ENCODE data around the gene MAGEB1.

The MAGEB1 gene
- 0 reads per million in 9 experiments for total RNA-seq

- no peaks in the 10 kb centered on the region for H3K36me3 Mint-ChIP-seq (ENCODE audit: insufficient read depth)
- DNase-seq (no peak), ATAC-seq (replicated peaks) (no peak)
- no peaks in the 10 kb centered on the region for H3K27me3 Mint-ChIP-seq
- H3K9me3 Mint-ChIP-seq = peaks cover 0 to 3% of the 10 kb centered on the region in 2 donors
- no peak within 1 kb of the TSS for H3K27ac Mint-ChIP-seq
- no peaks in the 10 kb centered on the region for H3K4me1 Mint-ChIP-seq (ENCODE audit: low read depth in 2 of 2)
- no peak within 1 kb of the TSS for H3K4me3 Mint-ChIP-seq
Observed at GRCh38 chrX:30246769-30247489, at the start of gene MAGEB1. Gene MAGEB1, plus strand, starts transcription at chrX:30247146. Its CDS starts 3,348 bp downstream, at chrX:30250494.

- no peak for ATAC-seq (replicated peaks)
- H3K4me3 Mint-ChIP-seq = no peak overlapping the region
- DNase-seq = no peak
- no peaks in the 10 kb centered on the region for H3K36me3 Mint-ChIP-seq (ENCODE audit: insufficient read depth)
- peaks cover 0 to 8% of the 10 kb centered on the region in 2 donors for H3K9me3 Mint-ChIP-seq
- H3K4me1 Mint-ChIP-seq (ENCODE audit: low read depth in 2 of 2) = no peaks in the 10 kb centered on the region
- no peak overlapping the region for H3K27ac Mint-ChIP-seq
- no peaks in the 10 kb centered on the region for H3K27me3 Mint-ChIP-seq
Observed at GRCh38 chrX:30212172-30212571, 34.8 kb upstream of the MAGEB1 start.

- Mint-ChIP-seq H3K4me3 (no peak within 1 kb of the TSS), H3K4me1 (ENCODE audit: low read depth in 2 of 2) (peaks cover 0 to 1% of the 10 kb centered on the region in 2 donors), H3K36me3 (ENCODE audit: insufficient read depth) (peaks cover 3% of the 10 kb centered on the region), H3K9me3 (peaks cover 0 to 3% of the 10 kb centered on the region in 2 donors), H3K27ac (no peak within 1 kb of the TSS), H3K27me3 (no peaks in the 10 kb centered on the region)
- DNase-seq (no peak), ATAC-seq (replicated peaks) (no peak)
Observed at GRCh38 chrX:30215357-30215843, 31.5 kb upstream of the MAGEB1 start, which contains the start of gene MAGEB2. Gene MAGEB2, plus strand, starts transcription at chrX:30215563. Its CDS starts 3,018 bp downstream, at chrX:30218581.

- Mint-ChIP-seq H3K4me1 (ENCODE audit: low read depth in 2 of 2) (peaks cover 0 to 1% of the 10 kb centered on the region in 2 donors), H3K4me3 (no peak overlapping the region), H3K27me3 (no peaks in the 10 kb centered on the region), H3K9me3 (no peaks in the 10 kb centered on the region), H3K27ac (no peak overlapping the region), H3K36me3 (ENCODE audit: insufficient read depth) (peaks cover 3% of the 10 kb centered on the region)
- DNase-seq (no peak), ATAC-seq (replicated peaks) (no peak)
Observed at GRCh38 chrX:30217465-30217864, 29.5 kb upstream of the MAGEB1 start.

- ATAC-seq (replicated peaks) = no peak
- Mint-ChIP-seq H3K4me3 (no peak overlapping the region), H3K27ac (no peak overlapping the region), H3K4me1 (ENCODE audit: low read depth in 2 of 2) (peaks cover 0 to 1% of the 10 kb centered on the region in 2 donors), H3K9me3 (no peaks in the 10 kb centered on the region), H3K27me3 (no peaks in the 10 kb centered on the region), H3K36me3 (ENCODE audit: insufficient read depth) (peaks cover 3% of the 10 kb centered on the region)
- no peak for DNase-seq
Observed at GRCh38 chrX:30219372-30219771, 27.6 kb upstream of the MAGEB1 start.

- peaks cover 3% of the 10 kb centered on the region for H3K36me3 Mint-ChIP-seq (ENCODE audit: insufficient read depth)
- H3K4me1 Mint-ChIP-seq (ENCODE audit: low read depth in 2 of 2) = peaks cover 0 to 1% of the 10 kb centered on the region in 2 donors
- no peak overlapping the region for H3K4me3 Mint-ChIP-seq
- no peaks in the 10 kb centered on the region for H3K27me3 Mint-ChIP-seq
- H3K27ac Mint-ChIP-seq = no peak overlapping the region
- DNase-seq (no peak), ATAC-seq (replicated peaks) (no peak)
- no peaks in the 10 kb centered on the region for H3K9me3 Mint-ChIP-seq
Observed at GRCh38 chrX:30220661-30221060, 26.3 kb upstream of the MAGEB1 start.

GRCh38 chrX:30224536-30224935 is 22.4 kb upstream of the MAGEB1 start:
- Mint-ChIP-seq H3K27ac (no peak overlapping the region), H3K4me1 (ENCODE audit: low read depth in 2 of 2) (no peaks in the 10 kb centered on the region), H3K9me3 (no peaks in the 10 kb centered on the region), H3K36me3 (ENCODE audit: insufficient read depth) (no peaks in the 10 kb centered on the region), H3K4me3 (no peak overlapping the region), H3K27me3 (no peaks in the 10 kb centered on the region)
- ATAC-seq (replicated peaks) = no peak
- no peak for DNase-seq

- Mint-ChIP-seq H3K36me3 (ENCODE audit: insufficient read depth) (no peaks in the 10 kb centered on the region), H3K9me3 (no peaks in the 10 kb centered on the region), H3K27ac (no peak overlapping the region), H3K27me3 (no peaks in the 10 kb centered on the region), H3K4me1 (ENCODE audit: low read depth in 2 of 2) (no peaks in the 10 kb centered on the region), H3K4me3 (no peak overlapping the region)
- ATAC-seq (replicated peaks) (no peak), DNase-seq (no peak)
Observed at GRCh38 chrX:30228526-30228925, 18.4 kb upstream of the MAGEB1 start.

- DNase-seq (no peak), ATAC-seq (replicated peaks) (no peak)
- H3K27ac Mint-ChIP-seq = no peak within 1 kb of the TSS
- no peaks in the 10 kb centered on the region for H3K36me3 Mint-ChIP-seq (ENCODE audit: insufficient read depth)
- no peak within 1 kb of the TSS for H3K4me3 Mint-ChIP-seq
- no peaks in the 10 kb centered on the region for H3K27me3 Mint-ChIP-seq
- H3K9me3 Mint-ChIP-seq = no peaks in the 10 kb centered on the region
- no peaks in the 10 kb centered on the region for H3K4me1 Mint-ChIP-seq (ENCODE audit: low read depth in 2 of 2)
Observed at GRCh38 chrX:30230395-30230794, 16.6 kb upstream of the MAGEB1 start, which contains the start of gene MAGEB3. Gene MAGEB3, plus strand, starts transcription at chrX:30230657. Its CDS starts 5,268 bp downstream, at chrX:30235925.

- no peak for ATAC-seq (replicated peaks)
- no peaks in the 10 kb centered on the region for H3K4me1 Mint-ChIP-seq (ENCODE audit: low read depth in 2 of 2)
- H3K27me3 Mint-ChIP-seq = no peaks in the 10 kb centered on the region
- H3K27ac Mint-ChIP-seq = no peak within 1 kb of the TSS
- no peaks in the 10 kb centered on the region for H3K36me3 Mint-ChIP-seq (ENCODE audit: insufficient read depth)
- DNase-seq = no peak
- H3K9me3 Mint-ChIP-seq = peaks cover 0 to 7% of the 10 kb centered on the region in 2 donors
- no peak within 1 kb of the TSS for H3K4me3 Mint-ChIP-seq
Observed at GRCh38 chrX:30241724-30242415, 5.1 kb upstream of the MAGEB1 start, which contains the start of gene MAGEB4. Gene MAGEB4, plus strand, starts transcription at chrX:30242000. Its CDS starts 136 bp downstream, at chrX:30242136.

- H3K36me3 Mint-ChIP-seq (ENCODE audit: insufficient read depth) = no peaks in the 10 kb centered on the region
- peaks cover 0 to 3% of the 10 kb centered on the region in 2 donors for H3K9me3 Mint-ChIP-seq
Observed at GRCh38 chrX:30248854-30249253, 1.9 kb downstream of the MAGEB1 start.

GRCh38 chrX:30253257-30253656 is 6.3 kb downstream of the MAGEB1 start:
- no peaks in the 10 kb centered on the region for H3K27me3 Mint-ChIP-seq
- no peak overlapping the region for H3K4me3 Mint-ChIP-seq
- DNase-seq = no peak
- H3K36me3 Mint-ChIP-seq (ENCODE audit: insufficient read depth) = no peaks in the 10 kb centered on the region
- no peak for ATAC-seq (replicated peaks)
- no peaks in the 10 kb centered on the region for H3K4me1 Mint-ChIP-seq (ENCODE audit: low read depth in 2 of 2)
- peaks cover 0 to 5% of the 10 kb centered on the region in 2 donors for H3K9me3 Mint-ChIP-seq
- H3K27ac Mint-ChIP-seq = no peak overlapping the region

More at GRCh38 chrX:30248854-30249253, 1.9 kb downstream of the MAGEB1 start:
- Mint-ChIP-seq H3K27me3 (no peaks in the 10 kb centered on the region), H3K27ac (no peak overlapping the region), H3K4me1 (ENCODE audit: low read depth in 2 of 2) (no peaks in the 10 kb centered on the region), H3K4me3 (no peak overlapping the region)
- DNase-seq (no peak), ATAC-seq (replicated peaks) (no peak)

- H3K9me3 Mint-ChIP-seq = peaks cover 0 to 4% of the 10 kb centered on the region in 2 donors
- no peak overlapping the region for H3K4me3 Mint-ChIP-seq
- H3K27me3 Mint-ChIP-seq = no peaks in the 10 kb centered on the region
- no peak overlapping the region for H3K27ac Mint-ChIP-seq
- no peak for ATAC-seq (replicated peaks)
- no peaks in the 10 kb centered on the region for H3K36me3 Mint-ChIP-seq (ENCODE audit: insufficient read depth)
- H3K4me1 Mint-ChIP-seq (ENCODE audit: low read depth in 2 of 2) = no peaks in the 10 kb centered on the region
- DNase-seq = no peak
Observed at GRCh38 chrX:30259927-30260326, 13.0 kb downstream of the MAGEB1 start.

Data from effector memory CD8-positive, alpha-beta T cell (primary cell).